Neural crest cell (in vitro differentiated cells): ENCODE measurements around the gene MMP13. TPM values are rescaled to one million over a fixed set of nuclear protein-coding genes. Genes with fewer than 3 reads are reported as not detected.
"Not testable (repeated sequence)": the region's sequence is repeated elsewhere in the genome, so short reads cannot be mapped to it uniquely, and the experiment has no call there.

Experiments used
- DNase-seq: peaks from one replicate; pipeline ENCODE4 v3.0.0; 2021; ENCODE audit warnings: low read depth, mixed read lengths, low spot score
- H3K27ac Mint-ChIP-seq: one replicate; pipeline ENCODE4 v1.8.0; 2021; ENCODE audit warnings: mild to moderate bottlenecking, mixed read lengths; ENCODE audit not compliant: unreplicated experiment
- H3K27me3 Mint-ChIP-seq: 2 replicates; pipeline ENCODE4 v1.8.0; 2021; ENCODE audit warnings: low read depth, mild to moderate bottlenecking, mixed read lengths
- H3K36me3 Mint-ChIP-seq: 2 replicates; pipeline ENCODE4 v1.8.0; 2021; ENCODE audit warnings: low read depth, mild to moderate bottlenecking, mixed read lengths
- H3K4me1 Mint-ChIP-seq: 2 replicates; pipeline ENCODE4 v1.8.0; 2021; ENCODE audit warnings: mixed read lengths
- H3K4me3 Mint-ChIP-seq: one replicate; pipeline ENCODE4 v1.8.0; 2021; ENCODE audit warnings: mild to moderate bottlenecking, mixed read lengths
- H3K9me3 Mint-ChIP-seq: 2 replicates; pipeline ENCODE4 v1.8.0; 2021; ENCODE audit warnings: mixed read lengths
- long read RNA-seq: library from polyadenylated mRNA; unstranded; transcript quantifications from one replicate; pipeline ENCODE4 v2.0.0, GENCODE V29; 2020
- total RNA-seq: library from RNA; stranded (reverse); gene quantifications from 2 replicates; pipeline ENCODE4 v1.2.1, GENCODE V29; 2021
- TF ChIP-seq, protein P1 (sequence below): fragments of 200-600 bp; sonication (generic); conservative IDR thresholded peaks from 2 replicates; pipeline ENCODE4 v1.5.0; 2021; ENCODE audit warnings: antibody characterized with exemption, mild to moderate bottlenecking

The MMP13 gene
- total RNA-seq, result not detected in 2 replicates
- long read RNA-seq, result 0 reads

- no peak for DNase-seq
- Mint-ChIP-seq H3K27me3 (no peaks in the 10 kb centered on the region), H3K9me3 (peaks cover 2% of the 10 kb centered on the region), H3K27ac (no peak within 1 kb of the TSS), H3K36me3 (no peaks in the 10 kb centered on the region), H3K4me1 (no peaks in the 10 kb centered on the region), H3K4me3 (no peak within 1 kb of the TSS)
- TF ChIP-seq, protein P1, sequence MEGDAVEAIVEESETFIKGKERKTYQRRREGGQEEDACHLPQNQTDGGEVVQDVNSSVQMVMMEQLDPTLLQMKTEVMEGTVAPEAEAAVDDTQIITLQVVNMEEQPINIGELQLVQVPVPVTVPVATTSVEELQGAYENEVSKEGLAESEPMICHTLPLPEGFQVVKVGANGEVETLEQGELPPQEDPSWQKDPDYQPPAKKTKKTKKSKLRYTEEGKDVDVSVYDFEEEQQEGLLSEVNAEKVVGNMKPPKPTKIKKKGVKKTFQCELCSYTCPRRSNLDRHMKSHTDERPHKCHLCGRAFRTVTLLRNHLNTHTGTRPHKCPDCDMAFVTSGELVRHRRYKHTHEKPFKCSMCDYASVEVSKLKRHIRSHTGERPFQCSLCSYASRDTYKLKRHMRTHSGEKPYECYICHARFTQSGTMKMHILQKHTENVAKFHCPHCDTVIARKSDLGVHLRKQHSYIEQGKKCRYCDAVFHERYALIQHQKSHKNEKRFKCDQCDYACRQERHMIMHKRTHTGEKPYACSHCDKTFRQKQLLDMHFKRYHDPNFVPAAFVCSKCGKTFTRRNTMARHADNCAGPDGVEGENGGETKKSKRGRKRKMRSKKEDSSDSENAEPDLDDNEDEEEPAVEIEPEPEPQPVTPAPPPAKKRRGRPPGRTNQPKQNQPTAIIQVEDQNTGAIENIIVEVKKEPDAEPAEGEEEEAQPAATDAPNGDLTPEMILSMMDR, result no peak
Observed at GRCh38 chr11:102955624-102956023, at the start of gene MMP13. TSS of gene MMP13 (minus strand) at chr11:102955732. CDS start at chr11:102955705, 27 bp downstream.

- not testable (repeated sequence) for DNase-seq, H3K27me3 Mint-ChIP-seq, H3K36me3 Mint-ChIP-seq, H3K4me1 Mint-ChIP-seq, H3K9me3 Mint-ChIP-seq, H3K27ac Mint-ChIP-seq, H3K4me3 Mint-ChIP-seq
Observed at GRCh38 chr11:103004234-103004633, 48.7 kb upstream of the MMP13 start.

DNA sequence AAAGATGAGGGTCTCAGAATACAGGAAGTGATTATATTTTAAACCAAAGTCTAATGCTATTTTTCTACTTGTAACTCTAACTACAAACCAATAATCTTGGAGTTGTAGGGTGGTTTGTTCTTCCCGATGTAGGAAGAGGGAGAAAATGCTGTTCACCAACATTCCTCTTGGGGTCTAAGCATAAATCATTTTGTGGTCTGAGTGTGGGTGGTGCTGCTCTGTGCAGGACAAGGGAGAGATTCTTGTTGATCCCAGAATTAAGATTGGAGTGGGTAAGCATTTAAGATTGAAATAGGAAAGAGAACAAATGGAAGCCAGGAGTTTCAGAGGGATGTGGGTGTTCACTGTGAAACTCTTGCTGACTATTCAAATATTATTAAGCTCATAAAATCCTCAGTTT, 38.6 kb upstream of the MMP13 start:
- no peaks in the 10 kb centered on the region for H3K9me3 Mint-ChIP-seq
- no peaks in the 10 kb centered on the region for H3K36me3 Mint-ChIP-seq
- no peak overlapping the region for H3K27ac Mint-ChIP-seq
- H3K4me1 Mint-ChIP-seq, result no peaks in the 10 kb centered on the region
- peaks cover 6% of the 10 kb centered on the region for H3K27me3 Mint-ChIP-seq
- H3K4me3 Mint-ChIP-seq, result no peak overlapping the region
- DNase-seq, result no peak
- TF ChIP-seq, protein P1, result no peak

GRCh38 chr11:102991776-102992175, 36.2 kb upstream of the MMP13 start:
- TF ChIP-seq, protein P1, result no peak
- H3K9me3 Mint-ChIP-seq, result peaks cover 2% of the 10 kb centered on the region

GRCh38 chr11:102990145-102990544, 34.6 kb upstream of the MMP13 start:
- Mint-ChIP-seq H3K4me3 (no peak overlapping the region), H3K27ac (no peak overlapping the region), H3K9me3 (peaks cover 3% of the 10 kb centered on the region), H3K27me3 (peaks cover 6% of the 10 kb centered on the region), H3K4me1 (no peaks in the 10 kb centered on the region), H3K36me3 (no peaks in the 10 kb centered on the region)
- DNase-seq, result no peak
- TF ChIP-seq, protein P1, result no peak

More at GRCh38 chr11:102991776-102992175, 36.2 kb upstream of the MMP13 start:
- no peak for DNase-seq
- H3K27ac Mint-ChIP-seq, result no peak overlapping the region
- H3K36me3 Mint-ChIP-seq, result no peaks in the 10 kb centered on the region
- H3K4me3 Mint-ChIP-seq, result no peak overlapping the region
- no peaks in the 10 kb centered on the region for H3K4me1 Mint-ChIP-seq
- peaks cover 6% of the 10 kb centered on the region for H3K27me3 Mint-ChIP-seq

GRCh38 chr11:102989379-102990047, 34.0 kb upstream of the MMP13 start:
- Mint-ChIP-seq H3K4me1 (no peaks in the 10 kb centered on the region), H3K9me3 (peaks cover 3% of the 10 kb centered on the region), H3K27ac (no peak overlapping the region)

More at GRCh38 chr11:102989379-102990047, 34.0 kb upstream of the MMP13 start:
- Mint-ChIP-seq H3K4me3 (no peak overlapping the region), H3K36me3 (no peaks in the 10 kb centered on the region), H3K27me3 (peaks cover 6% of the 10 kb centered on the region)
- no peak for DNase-seq
- TF ChIP-seq, protein P1, result no peak
